BE2C (cell line): ENCODE measurements around the gene RC3H2.
"Not testable (repeated sequence)": the region's sequence is repeated elsewhere in the genome, so short reads cannot be mapped to it uniquely, and the experiment has no call there.

Source experiments
- DNase-seq: peaks from one replicate; pipeline ENCODE4 v3.0.0-alpha.2; 2020
- H3K27me3 ChIP-seq: fragments of 250-450 bp; sonication (Bioruptor Pico); 2 replicates; pipeline ENCODE4 v1.5.1; 2020; ENCODE audit warnings: mild to moderate bottlenecking
- H3K36me3 ChIP-seq: fragments of 250-450 bp; sonication (Bioruptor Pico); 2 replicates; pipeline ENCODE4 v1.5.1; 2020; ENCODE audit warnings: mild to moderate bottlenecking
- H3K4me1 ChIP-seq: fragments of 250-450 bp; sonication (Bioruptor Pico); 2 replicates; pipeline ENCODE4 v1.5.1; 2020
- H3K4me3 ChIP-seq: 2 replicates; pipeline ENCODE4 v1.5.1; 2011; ENCODE audit warnings: low read depth, low read length
- H3K9me3 ChIP-seq: fragments of 250-450 bp; sonication (Bioruptor Pico); 2 replicates; pipeline ENCODE4 v1.5.1; 2020
- TF ChIP-seq, protein P1 (sequence below): IDR thresholded peaks from 2 replicates; pipeline ENCODE4 v1.5.1; 2012; ENCODE audit warnings: mild to moderate bottlenecking, low read depth, low read length

RC3H2 gene

DNA sequence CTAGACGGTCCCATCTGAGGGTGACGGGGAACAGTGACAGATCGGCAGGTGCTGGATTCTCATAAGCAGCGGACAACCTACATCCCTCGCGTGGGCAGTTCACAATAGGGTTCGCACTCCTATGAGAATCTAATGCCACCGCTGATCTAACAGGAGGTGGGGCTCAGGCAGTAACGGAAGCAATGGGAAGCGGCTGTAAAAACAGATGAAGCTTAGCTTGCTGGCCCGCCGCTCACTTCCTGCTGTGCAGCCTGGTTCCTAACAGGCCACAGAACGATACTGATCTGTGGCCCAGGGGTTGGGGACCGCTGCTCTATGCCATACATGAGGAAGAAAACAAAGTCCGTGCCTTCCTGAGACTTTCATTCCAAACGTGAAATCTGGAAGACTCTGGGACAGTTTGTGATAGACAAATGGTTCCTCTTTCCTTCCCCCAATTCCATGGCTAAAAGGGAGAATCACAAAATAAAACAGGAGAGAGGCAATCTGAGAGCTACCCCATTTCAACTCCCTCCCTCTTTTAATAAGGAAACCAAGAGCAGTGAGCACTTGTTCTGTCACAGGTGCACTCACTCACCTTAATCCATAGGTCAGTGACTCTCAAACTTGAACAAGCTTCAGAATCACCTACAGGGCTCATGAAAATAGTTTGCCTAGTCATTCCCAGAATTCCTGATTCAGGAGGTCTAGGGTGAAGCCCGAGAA, 88.8 kb downstream of the RC3H2 start:
- peaks cover 24% of the 10 kb centered on the region for H3K36me3 ChIP-seq
- no peaks in the 10 kb centered on the region for H3K27me3 ChIP-seq
- TF ChIP-seq, protein P1, sequence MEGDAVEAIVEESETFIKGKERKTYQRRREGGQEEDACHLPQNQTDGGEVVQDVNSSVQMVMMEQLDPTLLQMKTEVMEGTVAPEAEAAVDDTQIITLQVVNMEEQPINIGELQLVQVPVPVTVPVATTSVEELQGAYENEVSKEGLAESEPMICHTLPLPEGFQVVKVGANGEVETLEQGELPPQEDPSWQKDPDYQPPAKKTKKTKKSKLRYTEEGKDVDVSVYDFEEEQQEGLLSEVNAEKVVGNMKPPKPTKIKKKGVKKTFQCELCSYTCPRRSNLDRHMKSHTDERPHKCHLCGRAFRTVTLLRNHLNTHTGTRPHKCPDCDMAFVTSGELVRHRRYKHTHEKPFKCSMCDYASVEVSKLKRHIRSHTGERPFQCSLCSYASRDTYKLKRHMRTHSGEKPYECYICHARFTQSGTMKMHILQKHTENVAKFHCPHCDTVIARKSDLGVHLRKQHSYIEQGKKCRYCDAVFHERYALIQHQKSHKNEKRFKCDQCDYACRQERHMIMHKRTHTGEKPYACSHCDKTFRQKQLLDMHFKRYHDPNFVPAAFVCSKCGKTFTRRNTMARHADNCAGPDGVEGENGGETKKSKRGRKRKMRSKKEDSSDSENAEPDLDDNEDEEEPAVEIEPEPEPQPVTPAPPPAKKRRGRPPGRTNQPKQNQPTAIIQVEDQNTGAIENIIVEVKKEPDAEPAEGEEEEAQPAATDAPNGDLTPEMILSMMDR, result no peak
- no peak overlapping the region for H3K4me3 ChIP-seq
- no peaks in the 10 kb centered on the region for H3K9me3 ChIP-seq
- peak; percentile 26 for DNase-seq
- H3K4me1 ChIP-seq, result no peaks in the 10 kb centered on the region

DNA sequence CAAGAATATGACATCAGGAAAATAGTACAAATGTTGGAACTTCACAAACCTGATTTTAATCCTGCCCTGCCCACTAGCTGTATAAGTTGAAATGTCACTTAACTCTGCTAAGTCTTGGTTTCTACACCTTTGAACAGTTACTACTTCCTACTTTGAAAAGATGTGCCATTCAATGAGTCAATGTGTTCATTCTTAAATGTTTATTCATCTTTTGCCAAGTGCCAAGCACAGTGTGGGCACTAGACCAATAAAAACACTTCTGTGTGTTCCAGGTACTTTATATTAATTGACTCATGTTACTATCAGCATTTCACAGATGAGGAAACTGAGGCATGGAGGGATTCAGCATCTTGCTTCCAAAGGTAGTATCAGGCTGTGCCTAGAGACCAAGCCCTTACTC, 89.6 kb downstream of the RC3H2 start:
- Histone ChIP-seq H3K36me3 (peaks cover 24% of the 10 kb centered on the region), H3K4me3 (no peak overlapping the region), H3K9me3 (no peaks in the 10 kb centered on the region), H3K27me3 (no peaks in the 10 kb centered on the region), H3K4me1 (no peaks in the 10 kb centered on the region)
- DNase-seq, result no peak
- TF ChIP-seq, protein P1, result no peak

DNA sequence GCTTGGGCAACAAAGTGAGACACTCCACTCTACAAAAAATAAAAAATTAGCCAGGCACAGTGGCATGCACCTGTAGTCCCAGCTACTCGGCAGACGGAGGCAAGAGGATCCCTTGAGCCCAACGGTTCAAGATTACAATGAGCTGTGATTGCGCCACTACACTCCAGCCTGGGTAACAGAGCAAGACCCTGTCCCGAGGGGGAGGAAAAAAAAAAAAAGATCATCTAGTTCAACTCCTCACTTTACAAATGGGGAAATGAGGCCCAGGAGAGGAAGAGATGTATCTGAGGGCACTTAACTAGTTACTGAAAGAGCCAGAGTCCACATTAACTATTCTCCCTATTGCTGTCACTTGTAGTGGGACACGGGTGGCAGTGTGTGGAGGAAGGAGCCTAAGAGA, 90.6 kb downstream of the RC3H2 start:
- Histone ChIP-seq H3K36me3 (peaks cover 16% of the 10 kb centered on the region), H3K9me3 (no peaks in the 10 kb centered on the region), H3K4me3 (no peak overlapping the region), H3K4me1 (no peaks in the 10 kb centered on the region), H3K27me3 (no peaks in the 10 kb centered on the region)
- no peak for DNase-seq
- TF ChIP-seq, protein P1, result no peak

DNA sequence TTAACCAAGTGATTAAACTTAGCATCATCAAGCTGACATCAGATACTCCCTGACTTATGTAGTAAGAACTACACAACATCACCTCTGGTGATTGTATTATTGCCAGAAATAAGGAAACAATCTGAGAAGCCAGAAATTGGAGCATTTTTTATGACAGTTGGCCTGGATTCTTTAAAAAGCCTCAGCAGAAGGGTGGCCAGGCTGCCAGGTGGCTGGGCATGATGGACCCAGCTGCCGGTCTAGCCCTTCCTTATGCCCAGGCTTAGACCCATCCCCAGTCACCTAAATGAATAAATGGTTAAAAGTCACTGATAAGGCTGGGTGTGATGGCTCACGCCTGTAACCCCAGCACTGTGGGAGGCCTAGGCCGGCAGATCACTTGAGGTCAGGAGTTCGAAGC, 92.4 kb downstream of the RC3H2 start:
- H3K9me3 ChIP-seq, result no peaks in the 10 kb centered on the region
- H3K27me3 ChIP-seq, result no peaks in the 10 kb centered on the region
- DNase-seq, result no peak
- no peak overlapping the region for H3K4me3 ChIP-seq
- TF ChIP-seq, protein P1, result no peak
- no peaks in the 10 kb centered on the region for H3K4me1 ChIP-seq
- peaks cover 13% of the 10 kb centered on the region for H3K36me3 ChIP-seq

DNA sequence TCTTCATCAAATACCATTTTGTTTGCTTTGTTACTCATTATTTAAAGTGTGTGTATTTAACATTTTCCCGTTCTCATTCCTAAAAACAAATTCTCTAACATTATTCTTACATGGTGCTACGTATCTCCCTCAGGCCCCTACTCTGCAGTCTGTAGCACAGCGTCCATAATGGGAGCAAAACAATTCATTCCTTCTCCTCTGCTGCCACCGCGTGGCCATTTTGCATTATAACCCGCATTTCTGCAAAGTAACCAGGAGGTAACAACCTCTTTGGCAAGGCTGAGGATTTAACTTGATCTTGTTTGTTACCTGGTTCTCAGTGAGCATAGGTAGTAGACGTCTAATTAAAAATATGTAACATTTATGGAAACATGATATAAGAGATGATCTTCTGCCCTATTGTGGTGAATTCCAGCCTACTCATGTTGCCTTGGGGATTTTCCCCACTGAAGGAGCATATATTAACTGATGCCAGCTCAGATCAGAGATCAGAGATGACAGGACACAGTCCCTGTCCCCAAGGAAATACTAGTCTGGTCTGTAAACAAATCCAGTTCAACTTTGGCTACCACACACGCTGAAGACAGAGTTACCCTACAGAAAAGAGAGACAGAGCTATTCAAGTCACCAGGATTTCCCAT, 94.7 kb downstream of the RC3H2 start:
- TF ChIP-seq, protein P1, result peak; percentile 73
- peak; percentile 63 for DNase-seq
- Histone ChIP-seq H3K27me3 (no peaks in the 10 kb centered on the region), H3K36me3 (no peaks in the 10 kb centered on the region), H3K4me3 (no peak overlapping the region), H3K9me3 (no peaks in the 10 kb centered on the region), H3K4me1 (no peaks in the 10 kb centered on the region)

DNA sequence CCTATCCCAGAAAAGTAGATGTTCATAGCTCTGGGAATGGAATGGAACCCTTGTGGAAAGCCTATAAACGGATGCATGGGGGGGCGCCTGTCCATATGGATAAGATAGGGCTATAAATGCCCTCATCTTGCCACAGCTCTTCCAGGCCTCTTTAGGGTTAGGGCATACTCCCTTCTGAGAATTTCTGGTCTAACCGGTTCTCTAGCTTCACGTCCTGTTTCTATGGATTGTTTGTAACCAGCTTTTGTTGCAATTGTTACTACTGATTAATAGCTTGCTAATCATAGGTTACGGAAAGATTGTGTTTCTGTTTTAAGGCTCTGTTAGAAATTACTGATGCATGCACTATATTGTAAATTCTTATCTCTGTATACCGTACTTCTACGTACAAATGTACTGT, 95.9 kb downstream of the RC3H2 start:
- DNase-seq, H3K9me3 ChIP-seq, H3K27me3 ChIP-seq, H3K4me3 ChIP-seq, H3K36me3 ChIP-seq, H3K4me1 ChIP-seq: not testable (repeated sequence)
